SK-N-SH treated with all-trans-retinoic acid at 6 μM for 48 hours (cell line): ENCODE measurements around the gene PCDHA9.

Source experiments
- ATAC-seq: fragments of 200-7000 bp; cut with Tn5 transposase; 3 replicates; pipeline ENCODE4 v1.9.1; 2020; ENCODE audit warnings: mild to moderate bottlenecking, moderate library complexity
- ARNTL ChIP-seq: fragments of 450-650 bp; formaldehyde crosslinking; IDR thresholded peaks from 2 replicates; pipeline ENCODE4 v1.5.0; 2020; ENCODE audit warnings: low read depth, mild to moderate bottlenecking, moderate library complexity, borderline replicate concordance
- CREB5 ChIP-seq: fragments of 250-450 bp; sonication (Bioruptor Pico); IDR thresholded peaks from 2 replicates; pipeline ENCODE4 v1.5.1; 2020; ENCODE audit warnings: low read depth, mild to moderate bottlenecking, moderate library complexity
- CSDC2 ChIP-seq: fragments of 250-450 bp; sonication (Bioruptor Pico); IDR thresholded peaks from 2 replicates; pipeline ENCODE4 v1.5.0; 2020; ENCODE audit warnings: mild to moderate bottlenecking, moderate library complexity
- ESRRG ChIP-seq: fragments of 250-450 bp; sonication (Bioruptor Pico); IDR thresholded peaks from 2 replicates; pipeline ENCODE4 v1.6.1; 2021; ENCODE audit warnings: mild to moderate bottlenecking
- GLIS3 ChIP-seq: fragments of 250-450 bp; sonication (Bioruptor Pico); IDR thresholded peaks from 2 replicates; pipeline ENCODE4 v1.5.0; 2020; ENCODE audit warnings: mild to moderate bottlenecking, moderate library complexity
- ISL1 ChIP-seq: fragments of 250-450 bp; sonication (Bioruptor Pico); IDR thresholded peaks from 2 replicates; pipeline ENCODE4 v2.1.2; 2022; ENCODE audit warnings: mild to moderate bottlenecking, moderate library complexity
- OSR1 ChIP-seq: fragments of 250-450 bp; sonication (Bioruptor Pico); IDR thresholded peaks from 2 replicates; pipeline ENCODE4 v1.8.0; 2022; ENCODE audit warnings: moderate library complexity, mild to moderate bottlenecking, inconsistent platforms
- PPARA ChIP-seq: fragments of 250-450 bp; sonication (Bioruptor Pico); IDR thresholded peaks from 2 replicates; pipeline ENCODE4 v1.5.0; 2020; ENCODE audit warnings: mild to moderate bottlenecking, borderline replicate concordance
- SNAI2 ChIP-seq: fragments of 250-450 bp; sonication (Bioruptor Pico); IDR thresholded peaks from 2 replicates; pipeline ENCODE4 v1.5.0; 2020; ENCODE audit warnings: mild to moderate bottlenecking, moderate library complexity
- TCF4 ChIP-seq: fragments of 250-450 bp; sonication (Bioruptor Pico); IDR thresholded peaks from 2 replicates; pipeline ENCODE4 v1.8.0; 2021; ENCODE audit warnings: mild to moderate bottlenecking, moderate library complexity, borderline replicate concordance
- TOX ChIP-seq: fragments of 250-450 bp; sonication (Bioruptor Pico); IDR thresholded peaks from 2 replicates; pipeline ENCODE4 v1.8.0; 2021; ENCODE audit warnings: mild to moderate bottlenecking, moderate library complexity, borderline replicate concordance
- TSHZ2 ChIP-seq: fragments of 250-450 bp; sonication (Bioruptor Pico); IDR thresholded peaks from 2 replicates; pipeline ENCODE4 v1.5.0; 2020; ENCODE audit warnings: mild to moderate bottlenecking, moderate library complexity
- ZFP3 ChIP-seq: fragments of 250-450 bp; sonication (Bioruptor Pico); IDR thresholded peaks from 2 replicates; pipeline ENCODE4 v1.5.0; 2020; ENCODE audit warnings: mild to moderate bottlenecking, moderate library complexity
- ZFP30 ChIP-seq: fragments of 450-650 bp; formaldehyde crosslinking; IDR thresholded peaks from 2 replicates; pipeline ENCODE4 v1.5.0; 2022; ENCODE audit warnings: mild to moderate bottlenecking, moderate library complexity
- ZNF565 ChIP-seq: fragments of 450-650 bp; formaldehyde crosslinking; conservative IDR thresholded peaks from 2 replicates; pipeline ENCODE4 v1.5.0; 2020; ENCODE audit warnings: low read depth, mild to moderate bottlenecking, moderate library complexity
- ZNF70 ChIP-seq: fragments of 450-650 bp; formaldehyde crosslinking; IDR thresholded peaks from 2 replicates; pipeline ENCODE4 v1.5.0; 2020; ENCODE audit warnings: mild to moderate bottlenecking, moderate library complexity
- ZNF8 ChIP-seq: fragments of 450-650 bp; formaldehyde crosslinking; IDR thresholded peaks from 2 replicates; pipeline ENCODE4 v1.5.0; 2020; ENCODE audit warnings: mild to moderate bottlenecking, moderate library complexity

The PCDHA9 gene

GRCh38 chr5:140855772-140856674, 7.8 kb downstream of the PCDHA9 start, which contains the start of gene PCDHA10 (continued):
- TF ChIP-seq TSHZ2 (CRISPR knock-in tag) (no peak), ZNF70 (CRISPR knock-in tag) (no peak), ZNF565 (no peak), SNAI2 (no peak)

GRCh38 chr5:140857177-140857986, 9.2 kb downstream of the PCDHA9 start:
- no peak for TF ChIP-seq ZFP30 (CRISPR knock-in tag)
- no peak for TF ChIP-seq TOX (CRISPR knock-in tag)
- TF ChIP-seq ZFP3, result no peak
- no peak for TF ChIP-seq ZNF8 (CRISPR knock-in tag)
- TF ChIP-seq ISL1, result no peak
- no peak for TF ChIP-seq GLIS3
- TF ChIP-seq ARNTL (CRISPR knock-in tag), result no peak
- TF ChIP-seq TSHZ2 (CRISPR knock-in tag), result no peak
- no peak for TF ChIP-seq ESRRG
- no peak for TF ChIP-seq CREB5
- TF ChIP-seq OSR1 (CRISPR knock-in tag), result no peak
- TF ChIP-seq ZNF70 (CRISPR knock-in tag), result no peak
- ATAC-seq, result no peak

GRCh38 chr5:140857987-140858240, 9.7 kb downstream of the PCDHA9 start:
- TF ChIP-seq ZFP3, result no peak
- no peak for TF ChIP-seq PPARA (CRISPR knock-in tag)
- no peak for TF ChIP-seq ZFP30 (CRISPR knock-in tag)
- no peak for TF ChIP-seq SNAI2
- TF ChIP-seq TCF4, result no peak
- TF ChIP-seq TSHZ2 (CRISPR knock-in tag), result no peak
- no peak for TF ChIP-seq CSDC2
- no peak for TF ChIP-seq ZNF565
- TF ChIP-seq, all 23 proteins: peak for 0
- no peak for ATAC-seq
